ENCODE measurements around the gene UBAP1L. TPM values are rescaled to one million over a fixed set of nuclear protein-coding genes. Genes with fewer than 3 reads are reported as not detected.
A peak's percentile ranks its signal among the peaks of the same experiment; 100 is the strongest.

Gene UBAP1L
- total RNA-seq, 1 donor from 2014 or later = 10.9 TPM

GRCh38 chr15:65072617-65073016, 42.4 kb downstream of the UBAP1L start:
- Histone ChIP-seq H3K4me1 (peaks cover 16 to 64% of the 10 kb centered on the region in 2 donors), H3K27me3 (no peaks in the 10 kb centered on the region), H3K36me3 (no peaks in the 10 kb centered on the region), H3K27ac (peak overlapping the region; percentile 97), H3K4me3 (no peak overlapping the region), H3K9me3 (no peaks in the 10 kb centered on the region)
- intact Hi-C loops (cut with DNase I) = no loop called here
- DNase-seq (ENCODE audit: low spot score in 2 of 2) = no peak
- no peak for TF ChIP-seq CTCF (IDR thresholded peaks at IDR 0.05)

GRCh38 chr15:65072027-65072426, 43.0 kb downstream of the UBAP1L start:
- TF ChIP-seq CTCF (IDR thresholded peaks at IDR 0.05) = no peak
- H3K27me3 ChIP-seq = no peaks in the 10 kb centered on the region
- peak overlapping the region; percentile 97 for H3K27ac ChIP-seq
- H3K4me3 ChIP-seq = no peak overlapping the region
- peaks cover 13 to 58% of the 10 kb centered on the region in 2 donors for H3K4me1 ChIP-seq
- no peaks in the 10 kb centered on the region for H3K9me3 ChIP-seq
- intact Hi-C loops (cut with DNase I) = no loop called here
- H3K36me3 ChIP-seq = no peaks in the 10 kb centered on the region
- DNase-seq (ENCODE audit: low spot score in 2 of 2) = no peak

GRCh38 chr15:65071381-65071811, 43.6 kb downstream of the UBAP1L start:
- Histone ChIP-seq H3K9me3 (no peaks in the 10 kb centered on the region), H3K4me1 (peaks cover 12 to 52% of the 10 kb centered on the region in 2 donors), H3K27me3 (no peaks in the 10 kb centered on the region), H3K36me3 (no peaks in the 10 kb centered on the region), H3K4me3 (no peak overlapping the region), H3K27ac (peak overlapping the region; percentile 97)
- DNase-seq (ENCODE audit: low spot score in 2 of 2) = peak; percentile 61 to 89
- TF ChIP-seq CTCF (IDR thresholded peaks at IDR 0.05) = no peak
- intact Hi-C loops (cut with DNase I) = no loop called here

- Histone ChIP-seq H3K9me3 (no peaks in the 10 kb centered on the region), H3K36me3 (peaks cover 0 to 8% of the 10 kb centered on the region in 2 donors), H3K27ac (peak overlapping the region; percentile 97), H3K27me3 (no peaks in the 10 kb centered on the region), H3K4me1 (peaks cover 12 to 49% of the 10 kb centered on the region in 2 donors), H3K4me3 (no peak overlapping the region)
- no peak for TF ChIP-seq CTCF (IDR thresholded peaks at IDR 0.05)
- intact Hi-C loops (cut with DNase I) = no loop called here
- DNase-seq (ENCODE audit: low spot score in 2 of 2) = no peak
Observed at GRCh38 chr15:65069779-65070546, 45.0 kb downstream of the UBAP1L start.

GRCh38 chr15:65069179-65069578, 45.8 kb downstream of the UBAP1L start:
- Histone ChIP-seq H3K9me3 (no peaks in the 10 kb centered on the region), H3K27me3 (no peaks in the 10 kb centered on the region), H3K4me1 (peaks cover 14 to 56% of the 10 kb centered on the region in 2 donors), H3K27ac (peak overlapping the region; percentile 97), H3K36me3 (peaks cover 0 to 12% of the 10 kb centered on the region in 2 donors), H3K4me3 (no peak overlapping the region)
- DNase-seq (ENCODE audit: low spot score in 2 of 2) = no peak
- intact Hi-C loops (cut with DNase I) = no loop called here
- TF ChIP-seq CTCF (IDR thresholded peaks at IDR 0.05) = no peak
